Thyroid gland (tissue), 4 donors: ENCODE results near the gene CDK5RAP2. TPM values are rescaled to one million over a fixed set of nuclear protein-coding genes. Genes with fewer than 3 reads are reported as not detected.
A peak's percentile ranks its signal among the peaks of the same experiment; 100 is the strongest.

ENCODE experiments used
- DNase-seq, 2 donors: peaks; one replicate each; pipeline ENCODE4 v3.0.0-alpha.2; 2019
- H3K27ac ChIP-seq, 3 donors: fragments of 200-600 bp; sonication (generic); 1 replicate in 2 of 3; 2 replicates in 1 of 3; pipeline ENCODE4 v1.5.1; 2016 to 2019; ENCODE audit warnings: mild to moderate bottlenecking in 1 of 3, moderate library complexity in 1 of 3
- H3K27me3 ChIP-seq: fragments of 200-600 bp; sonication (generic); one replicate; pipeline ENCODE4 v1.5.1; 2019
- H3K36me3 ChIP-seq, 2 donors: fragments of 200-600 bp; sonication (generic); one replicate each; pipeline ENCODE4 v1.5.1; 2016 to 2019
- H3K4me1 ChIP-seq, 2 donors: fragments of 200-600 bp; sonication (generic); one replicate each; pipeline ENCODE4 v1.5.1; 2017 to 2019
- H3K4me3 ChIP-seq, 3 donors: fragments of 200-600 bp; sonication (generic); replicated peaks in 1 of 3; 1 replicate in 2 of 3; 2 replicates in 1 of 3; pipeline ENCODE4 v1.5.1; 2016; ENCODE audit warnings: mild to moderate bottlenecking in 1 of 3
- H3K9me3 ChIP-seq: fragments of 200-600 bp; sonication (generic); one replicate; pipeline ENCODE4 v1.5.1; 2017
- CTCF ChIP-seq, 6 experiments: fragments of 200-600 bp in 3 of 6; fragments of 450-650 bp in 3 of 6; sonication (generic) in 3 of 6; IDR thresholded peaks; one replicate each; pipeline ENCODE4 v1.5.1; 2016 to 2019; ENCODE audit warnings: antibody characterized with exemption in 6 of 6, mild to moderate bottlenecking in 2 of 6, inconsistent platforms in 1 of 6, moderate library complexity in 1 of 6
- POLR2A ChIP-seq, 2 donors: fragments of 450-650 bp; IDR thresholded peaks; one replicate each; pipeline ENCODE4 v1.6.1; 2017; ENCODE audit warnings: antibody characterized with exemption in 2 of 2, mild to moderate bottlenecking in 2 of 2, moderate library complexity in 1 of 2
- WGBS, 2 donors: methylation state at CpG; one replicate each; pipeline ENCODE4 v1.1.5; 2017; 5-methylcytosine and 5-hydroxymethylcytosine counted together
- intact Hi-C: fragments of 100-400 bp; cut with DNase I; formaldehyde crosslinking; loops from one replicate; pipeline ENCODE4 v1.15.1; 2023
- total RNA-seq, 4 donors: library from RNA; depleted of rRNA; stranded (reverse); fragments of >200 nt; gene quantifications; one replicate each; pipeline ENCODE4 v1.2.3, GENCODE V29; 2016

The CDK5RAP2 gene
- total RNA-seq, 4 donors from 2014 or later = 39.5 to 51.9 (median 46.9) TPM

- Histone ChIP-seq H3K27me3 (no peaks in the 10 kb centered on the region), H3K36me3 (no peaks in the 10 kb centered on the region), H3K4me3 (no peak overlapping the region), H3K27ac (no peak overlapping the region), H3K4me1 (peaks cover 8 to 24% of the 10 kb centered on the region in 2 donors), H3K9me3 (no peaks in the 10 kb centered on the region)
- intact Hi-C loops = no loop called here
- WGBS, 2 donors = 93 to 94% methylated on average over 6 of the region's 6 CpGs
- TF ChIP-seq POLR2A (IDR thresholded peaks at IDR 0.05) (no peak), CTCF (IDR thresholded peaks at IDR 0.05) (no peak)
- no peak for DNase-seq
Observed at GRCh38 chr9:120625222-120625621, 45.3 kb upstream of the CDK5RAP2 start.

- TF ChIP-seq POLR2A (IDR thresholded peaks at IDR 0.05) (no peak), CTCF (IDR thresholded peaks at IDR 0.05) (no peak)
- Histone ChIP-seq H3K9me3 (no peaks in the 10 kb centered on the region), H3K4me1 (peaks cover 12 to 25% of the 10 kb centered on the region in 2 donors), H3K36me3 (no peaks in the 10 kb centered on the region), H3K27ac (no peak overlapping the region), H3K27me3 (no peaks in the 10 kb centered on the region), H3K4me3 (no peak overlapping the region)
- intact Hi-C loops = no loop called here
- DNase-seq = no peak
Observed at GRCh38 chr9:120622790-120623189, 42.8 kb upstream of the CDK5RAP2 start.

- intact Hi-C loops = no loop called here
- H3K36me3 ChIP-seq = no peaks in the 10 kb centered on the region
- no peak for TF ChIP-seq POLR2A (IDR thresholded peaks at IDR 0.05)
- no peak for TF ChIP-seq CTCF (IDR thresholded peaks at IDR 0.05)
- peak overlapping the region in 2 of 3 donors; percentile 31 to 42 for H3K27ac ChIP-seq
- no peaks in the 10 kb centered on the region for H3K9me3 ChIP-seq
- H3K27me3 ChIP-seq = no peaks in the 10 kb centered on the region
- peaks cover 12 to 34% of the 10 kb centered on the region in 2 donors for H3K4me1 ChIP-seq
- 92 to 100% methylated on average over 1 of the region's 1 CpG for WGBS, 2 donors
- no peak for DNase-seq
- H3K4me3 ChIP-seq = no peak overlapping the region
Observed at GRCh38 chr9:120621941-120622340, 42.0 kb upstream of the CDK5RAP2 start.

GRCh38 chr9:120619751-120620655 lies 40.0 kb upstream of the CDK5RAP2 start:
- H3K27ac ChIP-seq = peak overlapping the region in 2 of 3 donors; percentile 26 to 31

More at GRCh38 chr9:120619751-120620655, 40.0 kb upstream of the CDK5RAP2 start:
- DNase-seq = peak; percentile 58 to 64
- no peaks in the 10 kb centered on the region for H3K36me3 ChIP-seq
- H3K4me3 ChIP-seq = no peak overlapping the region
- no peaks in the 10 kb centered on the region for H3K9me3 ChIP-seq
- H3K4me1 ChIP-seq = peaks cover 12 to 36% of the 10 kb centered on the region in 2 donors
- H3K27me3 ChIP-seq = no peaks in the 10 kb centered on the region
- WGBS, 2 donors = 52 to 53% methylated on average over 8 of the region's 8 CpGs
- intact Hi-C loops = no loop called here
- no peak for TF ChIP-seq POLR2A (IDR thresholded peaks at IDR 0.05)
- TF ChIP-seq CTCF (IDR thresholded peaks at IDR 0.05) = peak; percentile 70 to 88 (median 78)
